ENCODE data around the gene WWOX.

DNA sequence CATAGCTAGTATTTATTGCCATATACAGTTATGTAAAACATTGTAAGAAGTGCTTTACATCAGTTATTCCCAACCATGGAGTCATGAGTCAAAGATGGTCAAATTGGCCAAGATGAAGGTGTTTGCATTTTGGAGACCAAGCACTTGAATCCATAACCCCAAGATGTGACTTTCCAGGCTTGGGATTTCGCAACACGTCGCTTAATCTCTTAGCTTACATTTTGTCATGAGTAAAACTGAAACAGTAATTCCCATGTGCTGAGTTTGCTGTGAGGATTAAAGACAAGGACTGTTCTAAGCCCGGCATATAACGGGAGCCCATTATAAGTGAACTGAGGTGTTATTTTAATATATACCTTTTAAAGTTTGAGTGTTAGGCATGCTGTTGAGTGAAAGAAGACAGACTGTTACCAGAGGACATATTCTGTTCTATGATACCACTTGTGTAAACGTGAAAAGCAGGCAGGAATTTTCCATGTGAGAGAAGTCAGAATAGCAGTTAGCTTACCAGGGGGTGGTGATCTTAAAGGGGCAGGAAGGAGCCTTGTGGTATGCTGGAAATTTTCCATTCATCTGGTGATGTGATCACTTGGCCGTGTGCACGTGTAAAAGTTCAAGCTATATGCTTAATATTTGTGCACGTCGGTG lies 484.9 kb downstream of the WWOX start:
- TF ChIP-seq EZH2 (IDR thresholded peaks at IDR 0.05; ENCODE audit: borderline replicate concordance, low read depth, low read length, poor library complexity, severe bottlenecking): no peak
- no peak for TF ChIP-seq CTCF (conservative IDR thresholded peaks at IDR 0.05; ENCODE audit: low read depth, low read length)

Measured in A673 (cell line).